ENCODE data around the gene KRTAP5-1. TPM values are rescaled to one million over a fixed set of nuclear protein-coding genes. Genes with fewer than 3 reads are reported as not detected.
"Not testable (repeated sequence)": the region's sequence is repeated elsewhere in the genome, so short reads cannot be mapped to it uniquely, and the experiment has no call there.

KRTAP5-1 gene
- total RNA-seq (2013; cell fraction: nucleolus; rRNA removed): not detected in 2 replicates
- total RNA-seq (2014; rRNA removed) (not detected in 2 replicates), total RNA-seq (2014; rRNA removed; fragmentation: Illumina TruSeq; extraction: Trizol) (not detected in 2 replicates), total RNA-seq (2021) (not detected in 2 replicates), polyA plus RNA-seq (2011; rRNA removed) (not detected in 2 replicates), polyA plus RNA-seq (2014; fragmentation: Illumina TruSeq; extraction: Trizol) (not detected in 2 replicates), polyA plus RNA-seq (2014; fragmentation: Nextera tagmentation; extraction: Ambion mirVana) (not detected), polyA plus RNA-seq (2014; rRNA removed) (not detected in 2 replicates), polyA plus RNA-seq (2016; fragmentation: Nextera tagmentation; extraction: Ambion mirVana) (not detected), polyA minus RNA-seq (2011; rRNA and poly(A)+ RNA removed) (not detected in 2 replicates), Bru-seq, nascent RNA (not detected), BruChase-seq, experiment 1, labeled RNA remaining after a 6-hour chase (not detected), BruChase-seq, experiment 2, labeled RNA remaining after a 2-hour chase (not detected)
- polyA plus RNA-seq (2011; ENCODE audit: low read depth): not detected
- not detected in 2 replicates for polyA plus RNA-seq (2011; cell fraction: cytosol; rRNA removed)
- polyA plus RNA-seq (2011; cell fraction: nucleus; rRNA removed): not detected in 2 replicates
- polyA plus RNA-seq (2012): not detected in 2 replicates
- polyA minus RNA-seq (2011; cell fraction: cytosol; rRNA and poly(A)+ RNA removed): not detected in 2 replicates
- polyA minus RNA-seq (2011; cell fraction: nucleus; rRNA and poly(A)+ RNA removed): not detected in 2 replicates
- long read RNA-seq, experiment 1: 0 reads
- long read RNA-seq, experiment 2: 0 reads

- CTCF ChIA-PET; intact Hi-C loops (cut with micrococcal nuclease; ENCODE audit: unreplicated experiment); in situ Hi-C loops (cut with MboI); BruUV-seq (replicated peaks); H3K27me3 ChIP-seq (replicated peaks in 1 of 2; ENCODE audit: control insufficient read depth in 2 of 2, insufficient read depth in 2 of 2, low read length in 1 of 2); H2AFZ ChIP-seq (ENCODE audit: control insufficient read depth, low read depth, low read length); H3K79me2 ChIP-seq (ENCODE audit: control insufficient read depth, insufficient read depth, low read length); H3K36me3 ChIP-seq (ENCODE audit: control insufficient read depth in 2 of 2, insufficient read depth in 2 of 2, low read length in 1 of 2); H3K27ac ChIP-seq (ENCODE audit: control insufficient read depth, insufficient read depth); FAIRE-seq; RAD21 ChIA-PET (ENCODE audit: unreplicated experiment); ATAC-seq; SMC1A ChIA-PET (ENCODE audit: uncharacterized antibody, unreplicated experiment); DNase-seq (ENCODE audit: low read depth, low spot score); H3K9ac ChIP-seq (ENCODE audit: control insufficient read depth, insufficient read depth, low read length); POLR2A ChIA-PET; H3K4me1 ChIP-seq (ENCODE audit: control insufficient read depth, insufficient read depth, low read length); H3K4me3 ChIP-seq; H3K4me2 ChIP-seq (ENCODE audit: control insufficient read depth, insufficient read depth); H3K9me3 ChIP-seq (replicated peaks; ENCODE audit: control insufficient read depth, insufficient read depth, low read length); H4K20me1 ChIP-seq (ENCODE audit: control insufficient read depth, insufficient read depth): not testable (repeated sequence)
- 16% methylated on average over 9 of the region's 9 CpGs for WGBS (ENCODE audit: insufficient coverage, insufficient replicate concordance, low lambda C conversion rate, missing lambda C conversion rate)
Observed at GRCh38 chr11:1584661-1585370, at the start of gene KRTAP5-1. TSS of gene KRTAP5-1 (minus strand) at chr11:1585283. CDS start at chr11:1585249, 34 bp downstream.

- TF ChIP-seq ZNF24 (IDR thresholded peaks at IDR 0.05) (no peak), CBX3 (IDR thresholded peaks at IDR 0.05; ENCODE audit: borderline replicate concordance, low read depth) (no peak)
- DNase-seq (ENCODE audit: low read depth, low spot score) (no peak), ATAC-seq (no peak), FAIRE-seq (no peak)
- Histone ChIP-seq H3K27ac (ENCODE audit: control insufficient read depth, insufficient read depth) (no peak overlapping the region), H3K27me3 (replicated peaks in 1 of 2; ENCODE audit: control insufficient read depth in 2 of 2, insufficient read depth in 2 of 2, low read length in 1 of 2) (no peaks in the 10 kb centered on the region; a peak in 1 of 4 replicates), H2AFZ (ENCODE audit: control insufficient read depth, low read depth, low read length) (no peak overlapping the region), H3K9ac (ENCODE audit: control insufficient read depth, insufficient read depth, low read length) (no peak overlapping the region), H3K4me3 (no peak overlapping the region), H3K4me1 (ENCODE audit: control insufficient read depth, insufficient read depth, low read length) (no peaks in the 10 kb centered on the region), H3K36me3 (ENCODE audit: control insufficient read depth in 2 of 2, insufficient read depth in 2 of 2, low read length in 1 of 2) (no peaks in the 10 kb centered on the region), H3K79me2 (ENCODE audit: control insufficient read depth, insufficient read depth, low read length) (no peaks in the 10 kb centered on the region), H3K4me2 (ENCODE audit: control insufficient read depth, insufficient read depth) (no peak overlapping the region), H3K9me3 (replicated peaks; ENCODE audit: control insufficient read depth, insufficient read depth, low read length) (no peaks in the 10 kb centered on the region), H4K20me1 (ENCODE audit: control insufficient read depth, insufficient read depth) (no peaks in the 10 kb centered on the region)
- ChIA-PET CTCF (interaction anchor here (1.0 kb wide), 1 partner anchor 16 kb away, joined by 3 read pairs; no protein-coding TSS in a partner anchor), RAD21 (ENCODE audit: unreplicated experiment) (no interaction called here), POLR2A (no interaction called here), SMC1A (ENCODE audit: uncharacterized antibody, unreplicated experiment) (no interaction called here)
- WGBS (ENCODE audit: insufficient coverage, insufficient replicate concordance, low lambda C conversion rate, missing lambda C conversion rate): 39% methylated on average over 10 of the region's 10 CpGs
- intact Hi-C loops (cut with micrococcal nuclease; ENCODE audit: unreplicated experiment) (no loop called here), in situ Hi-C loops (cut with MboI) (no loop called here)
- BruUV-seq (replicated peaks): no TSS peak
Observed at GRCh38 chr11:1633864-1634263, 48.8 kb upstream of the KRTAP5-1 start.
